GM12878 (cell line): ENCODE measurements around the gene CLIP2. TPM values are rescaled to one million over a fixed set of nuclear protein-coding genes. Genes with fewer than 3 reads are reported as not detected.
A peak's percentile ranks its signal among the peaks of the same experiment; 100 is the strongest.

Experiments
- ATAC-seq: fragments of 200-7000 bp; cut with Tn5 transposase; 3 replicates; pipeline ENCODE4 v1.9.1; 2020; ENCODE audit warnings: mild to moderate bottlenecking, moderate library complexity
- BruUV-seq: library from RNA; stranded (reverse); fragments of 400-500 nt; replicated peaks from 2 replicates; lab custom pipeline; 2021; lab: Mats Ljungman, UMichigan
- CTCF ChIA-PET: fragments of 300-600 bp; sonication (Branson Sonifier 250); formaldehyde crosslinking; extraction: SDS; loops from one replicate; lab custom pipeline; 2021; ENCODE audit warnings: inconsistent platforms; lab: Yijun Ruan, JAX
- POLR2A ChIA-PET: fragments of 350-600 bp; formaldehyde crosslinking; extraction: SDS; loops from one replicate; lab custom pipeline; 2021; ENCODE audit warnings: inconsistent platforms; lab: Charles Lee
- RAD21 ChIA-PET: fragments of 300-600 bp; sonication (Branson Sonifier 250); formaldehyde crosslinking; loops from one replicate; lab custom pipeline; 2023; ENCODE audit warnings: antibody characterized with exemption; ENCODE audit not compliant: unreplicated experiment; lab: Charles Lee
- SMC1A ChIA-PET: fragments of 300-600 bp; sonication (Branson Sonifier 250); formaldehyde crosslinking; loops from one replicate; lab custom pipeline; 2023; ENCODE audit not compliant: unreplicated experiment, uncharacterized antibody; lab: Charles Lee
- DNase-seq: peaks from one replicate; pipeline ENCODE4 v3.0.0-alpha.2; 2011; ENCODE audit warnings: low read depth, low spot score
- FAIRE-seq: peaks from 3 replicates; lab custom pipeline; 2011; peaks lifted over from hg19 to GRCh38; lab: Jason Lieb, UNC
- H2AFZ ChIP-seq: 2 replicates; pipeline ENCODE4 v1.6.0; 2011; ENCODE audit warnings: low read depth, low read length, control low read depth; ENCODE audit not compliant: control insufficient read depth
- H3K27ac ChIP-seq: 2 replicates; pipeline ENCODE4 v1.5.1; 2011; ENCODE audit warnings: control low read depth; ENCODE audit not compliant: control insufficient read depth, insufficient read depth
- H3K27me3 ChIP-seq, 2 experiments: replicated peaks in 1 of 2; 2 replicates each; pipeline versions ENCODE4 v1.6.0 to v1.6.1; 2011; ENCODE audit warnings: low read length in 1 of 2; ENCODE audit not compliant: control insufficient read depth in 2 of 2, insufficient read depth in 2 of 2
- H3K36me3 ChIP-seq, 2 experiments: 2 replicates each; pipeline ENCODE4 v1.5.1; 2011; ENCODE audit warnings: low read length in 1 of 2; ENCODE audit not compliant: control insufficient read depth in 2 of 2, insufficient read depth in 2 of 2
- H3K4me1 ChIP-seq: 2 replicates; pipeline ENCODE4 v1.6.1; 2011; ENCODE audit warnings: mild to moderate bottlenecking, low read length, moderate library complexity, mixed read lengths; ENCODE audit not compliant: control insufficient read depth, insufficient read depth
- H3K4me2 ChIP-seq: 2 replicates; pipeline ENCODE4 v1.6.0; 2011; ENCODE audit warnings: control low read depth; ENCODE audit not compliant: control insufficient read depth, insufficient read depth
- H3K4me3 ChIP-seq: fragments of 200-600 bp; sonication (generic); 2 replicates; pipeline ENCODE4 v1.5.1; 2016
- H3K79me2 ChIP-seq: 2 replicates; pipeline ENCODE4 v1.6.0; 2011; ENCODE audit warnings: low read length; ENCODE audit not compliant: control insufficient read depth, insufficient read depth
- H3K9ac ChIP-seq: 2 replicates; pipeline ENCODE4 v1.8.0; 2011; ENCODE audit warnings: low read length, control low read depth, mixed read lengths; ENCODE audit not compliant: control insufficient read depth, insufficient read depth
- H3K9me3 ChIP-seq: replicated peaks from 3 replicates; pipeline ENCODE4 v1.5.1; 2011; ENCODE audit warnings: mild to moderate bottlenecking, low read length; ENCODE audit not compliant: control insufficient read depth, insufficient read depth
- H4K20me1 ChIP-seq: 2 replicates; pipeline ENCODE4 v1.6.0; 2011; ENCODE audit not compliant: control insufficient read depth, insufficient read depth
- IKZF2 ChIP-seq, 2 experiments: fragments of 450-650 bp; IDR thresholded peaks; 2 replicates each; pipeline ENCODE4 v1.6.1; 2017; ENCODE audit warnings: mild to moderate bottlenecking in 2 of 2, moderate library complexity in 2 of 2
- NFYA ChIP-seq: IDR thresholded peaks from 2 replicates; pipeline ENCODE4 v1.6.1; 2011; ENCODE audit warnings: low read depth, mild to moderate bottlenecking, low read length, improper control_type of control experiment, borderline replicate concordance
- PAX5 ChIP-seq: IDR thresholded peaks from 2 replicates; pipeline ENCODE4 v1.6.1; 2011; ENCODE audit warnings: low read depth, low read length, borderline replicate concordance
- POLR2A ChIP-seq: IDR thresholded peaks from 2 replicates; pipeline ENCODE4 v1.6.1; 2011; ENCODE audit warnings: low read depth, mild to moderate bottlenecking, low read length
- RB1 ChIP-seq: fragments of 450-650 bp; formaldehyde crosslinking; IDR thresholded peaks from 2 replicates; pipeline ENCODE4 v1.6.1; 2017; ENCODE audit warnings: mild to moderate bottlenecking, borderline replicate concordance
- SRF ChIP-seq, 2 experiments: IDR thresholded peaks; 2 replicates each; pipeline ENCODE4 v1.6.1; 2011; ENCODE audit warnings: low read depth in 2 of 2, low read length in 2 of 2, mild to moderate bottlenecking in 1 of 2, moderate library complexity in 1 of 2
- STAT1 ChIP-seq: fragments of 450-650 bp; conservative IDR thresholded peaks from 2 replicates; pipeline ENCODE4 v1.6.1; 2014; ENCODE audit warnings: antibody characterized with exemption, mild to moderate bottlenecking
- TCF3 ChIP-seq: IDR thresholded peaks from 2 replicates; pipeline ENCODE4 v1.6.1; 2012; ENCODE audit warnings: low read depth, mild to moderate bottlenecking, low read length, borderline replicate concordance; ENCODE audit not compliant: insufficient read depth
- WRNIP1 ChIP-seq: IDR thresholded peaks from 2 replicates; pipeline ENCODE4 v1.6.1; 2011; ENCODE audit warnings: low read depth, low read length, improper control_type of control experiment, borderline replicate concordance
- ZZZ3 ChIP-seq: IDR thresholded peaks from 2 replicates; pipeline ENCODE4 v1.6.1; 2011; ENCODE audit warnings: low read depth; ENCODE audit not compliant: control insufficient read depth, insufficient read length
- WGBS: methylation state at CpG from one replicate; pipeline ENCODE4 v1.1.6; 2016; ENCODE audit warnings: low lambda C conversion rate; ENCODE audit not compliant: insufficient replicate concordance, insufficient coverage; ENCODE audit errors: missing lambda C conversion rate; 5-methylcytosine and 5-hydroxymethylcytosine counted together
- in situ Hi-C: fragments of 300-500 bp; cut with MboI; formaldehyde crosslinking; loops from 9 replicates; pipeline ENCODE4 v1.14.3; 2018; ENCODE audit warnings: mixed read lengths
- intact Hi-C: fragments of 100-400 bp; cut with micrococcal nuclease; formaldehyde crosslinking; loops from one replicate; pipeline ENCODE4 v1.14.2; 2022; ENCODE audit not compliant: unreplicated experiment
- polyA plus RNA-seq, 11 experiments: library from polyadenylated mRNA; depleted of rRNA in 4 of 11; unstranded in 6 of 11; stranded (reverse) in 5 of 11; fragments of >200 nt; fragmentation: Nextera tagmentation in 4 of 11; fragmentation: Illumina TruSeq in 1 of 11; extraction: Ambion mirVana in 4 of 11; extraction: Trizol in 1 of 11; gene quantifications; 1 replicate in 1 of 11; 2 replicates in 10 of 11; pipeline versions ENCODE4 v1.2.1 to v1.2.3, GENCODE V29; 2011 to 2016; ENCODE audit warnings: inconsistent platforms in 2 of 11, missing spikeins in 2 of 11, low read depth in 1 of 11
- total RNA-seq, 4 experiments: library from RNA; depleted of rRNA in 3 of 4; stranded (reverse); fragments of >200 nt in 3 of 4; fragmentation: Illumina TruSeq in 1 of 4; extraction: Trizol in 1 of 4; gene quantifications; 2 replicates each; pipeline versions ENCODE4 v1.2.1 to v1.2.3, GENCODE V29; 2013 to 2021
- TF ChIP-seq, protein P1 (sequence below): fragments of 450-650 bp; IDR thresholded peaks from 2 replicates; pipeline ENCODE4 v1.6.1; 2014; ENCODE audit warnings: mild to moderate bottlenecking
- TF ChIP-seq, protein P2 (sequence below), 3 experiments: IDR thresholded peaks in 2 of 3; conservative IDR thresholded peaks in 1 of 3; 2 replicates each; pipeline ENCODE4 v1.5.1; 2011; ENCODE audit warnings: low read depth in 3 of 3, low read length in 3 of 3, mild to moderate bottlenecking in 3 of 3, control low read depth in 2 of 3, moderate library complexity in 2 of 3, inconsistent platforms in 1 of 3, mixed read lengths in 1 of 3; ENCODE audit not compliant: control insufficient read depth in 2 of 3, insufficient read depth in 1 of 3; ENCODE audit errors: extremely low read depth in 1 of 3
- TF ChIP-seq, protein P3 (sequence below): fragments of 450-650 bp; IDR thresholded peaks from 2 replicates; pipeline ENCODE4 v1.6.1; 2016; ENCODE audit warnings: mild to moderate bottlenecking

The CLIP2 gene
- total and polyA plus RNA-seq, 10 of the 15 experiments (the other 5 are each of a cell fraction or from before 2014, with no cell fraction given), result 0.26 to 56.3 (median 21.0) TPM

DNA sequence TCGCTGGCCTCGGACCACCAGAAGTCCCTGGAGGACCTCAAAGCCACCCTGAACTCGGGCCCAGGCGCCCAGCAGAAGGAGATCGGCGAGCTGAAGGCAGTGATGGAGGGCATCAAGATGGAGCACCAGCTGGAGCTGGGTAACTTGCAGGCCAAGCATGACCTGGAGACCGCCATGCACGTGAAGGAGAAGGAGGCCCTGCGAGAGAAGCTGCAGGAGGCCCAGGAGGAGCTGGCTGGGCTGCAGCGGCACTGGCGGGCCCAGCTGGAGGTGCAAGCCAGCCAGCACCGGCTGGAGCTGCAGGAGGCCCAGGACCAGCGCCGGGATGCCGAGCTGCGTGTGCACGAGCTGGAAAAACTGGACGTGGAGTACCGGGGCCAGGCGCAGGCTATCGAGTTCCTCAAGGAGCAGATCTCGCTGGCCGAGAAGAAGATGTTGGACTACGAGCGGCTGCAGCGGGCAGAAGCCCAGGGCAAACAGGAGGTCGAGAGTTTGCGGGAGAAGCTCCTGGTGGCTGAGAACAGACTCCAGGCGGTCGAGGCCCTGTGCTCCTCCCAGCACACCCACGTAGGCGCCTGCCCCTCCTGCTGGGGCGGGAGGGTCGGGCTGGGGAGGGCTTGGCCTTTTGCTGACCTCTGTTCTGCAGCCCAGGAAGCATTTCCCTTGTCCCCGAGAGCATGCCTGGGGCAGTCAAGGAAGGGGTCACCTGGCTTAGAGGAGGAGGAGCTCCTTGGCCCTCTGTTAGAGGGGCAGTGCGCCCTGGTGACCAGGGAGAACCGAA, 87.2 kb downstream of the CLIP2 start:
- Histone ChIP-seq H3K9me3 (no peaks in the 10 kb centered on the region), H3K27me3 (no peaks in the 10 kb centered on the region), H3K4me3 (no peak overlapping the region), H3K27ac (no peak overlapping the region), H3K4me1 (no peaks in the 10 kb centered on the region), H3K9ac (no peak overlapping the region), H4K20me1 (no peaks in the 10 kb centered on the region; the same call in 1 of the 2 replicates), H3K79me2 (no peaks in the 10 kb centered on the region), H3K36me3 (peaks cover 6 to 21% of the 10 kb centered on the region in 2 experiments; a peak in 3 of 4 replicates), H3K4me2 (no peak overlapping the region), H2AFZ (no peak overlapping the region)
- FAIRE-seq, result no peak
- ATAC-seq, result no peak
- in situ Hi-C loops (no loop called here), intact Hi-C loops (no loop called here)
- ChIA-PET SMC1A (interaction anchor here (1.2 kb wide), 1 partner anchor 170 kb away, joined by 3 read pairs; no protein-coding TSS in a partner anchor), CTCF (interaction anchor here (0.6 to 1.0 kb wide), 2 partner anchors 24 to 73 kb away, joined by 3 read pairs; no protein-coding TSS in a partner anchor), RAD21 (interaction anchor here (1.4 kb wide), 1 partner anchor 25 kb away, joined by 4 read pairs; no protein-coding TSS in a partner anchor), POLR2A (no interaction called here)
- WGBS, result 93% methylated on average over 37 of the region's 37 CpGs
- TF ChIP-seq, protein P1, sequence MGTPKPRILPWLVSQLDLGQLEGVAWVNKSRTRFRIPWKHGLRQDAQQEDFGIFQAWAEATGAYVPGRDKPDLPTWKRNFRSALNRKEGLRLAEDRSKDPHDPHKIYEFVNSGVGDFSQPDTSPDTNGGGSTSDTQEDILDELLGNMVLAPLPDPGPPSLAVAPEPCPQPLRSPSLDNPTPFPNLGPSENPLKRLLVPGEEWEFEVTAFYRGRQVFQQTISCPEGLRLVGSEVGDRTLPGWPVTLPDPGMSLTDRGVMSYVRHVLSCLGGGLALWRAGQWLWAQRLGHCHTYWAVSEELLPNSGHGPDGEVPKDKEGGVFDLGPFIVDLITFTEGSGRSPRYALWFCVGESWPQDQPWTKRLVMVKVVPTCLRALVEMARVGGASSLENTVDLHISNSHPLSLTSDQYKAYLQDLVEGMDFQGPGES, result no peak
- TF ChIP-seq, protein P2, sequence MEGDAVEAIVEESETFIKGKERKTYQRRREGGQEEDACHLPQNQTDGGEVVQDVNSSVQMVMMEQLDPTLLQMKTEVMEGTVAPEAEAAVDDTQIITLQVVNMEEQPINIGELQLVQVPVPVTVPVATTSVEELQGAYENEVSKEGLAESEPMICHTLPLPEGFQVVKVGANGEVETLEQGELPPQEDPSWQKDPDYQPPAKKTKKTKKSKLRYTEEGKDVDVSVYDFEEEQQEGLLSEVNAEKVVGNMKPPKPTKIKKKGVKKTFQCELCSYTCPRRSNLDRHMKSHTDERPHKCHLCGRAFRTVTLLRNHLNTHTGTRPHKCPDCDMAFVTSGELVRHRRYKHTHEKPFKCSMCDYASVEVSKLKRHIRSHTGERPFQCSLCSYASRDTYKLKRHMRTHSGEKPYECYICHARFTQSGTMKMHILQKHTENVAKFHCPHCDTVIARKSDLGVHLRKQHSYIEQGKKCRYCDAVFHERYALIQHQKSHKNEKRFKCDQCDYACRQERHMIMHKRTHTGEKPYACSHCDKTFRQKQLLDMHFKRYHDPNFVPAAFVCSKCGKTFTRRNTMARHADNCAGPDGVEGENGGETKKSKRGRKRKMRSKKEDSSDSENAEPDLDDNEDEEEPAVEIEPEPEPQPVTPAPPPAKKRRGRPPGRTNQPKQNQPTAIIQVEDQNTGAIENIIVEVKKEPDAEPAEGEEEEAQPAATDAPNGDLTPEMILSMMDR (IDR thresholded peaks at IDR 0.05 in 2 of 3, conservative IDR thresholded peaks at IDR 0.05 in 1 of 3; ENCODE audit: control insufficient read depth in 2 of 3, extremely low read depth in 1 of 3, insufficient read depth in 1 of 3, low read depth in 3 of 3, low read length in 3 of 3), result no peak
- TF ChIP-seq, protein P3, sequence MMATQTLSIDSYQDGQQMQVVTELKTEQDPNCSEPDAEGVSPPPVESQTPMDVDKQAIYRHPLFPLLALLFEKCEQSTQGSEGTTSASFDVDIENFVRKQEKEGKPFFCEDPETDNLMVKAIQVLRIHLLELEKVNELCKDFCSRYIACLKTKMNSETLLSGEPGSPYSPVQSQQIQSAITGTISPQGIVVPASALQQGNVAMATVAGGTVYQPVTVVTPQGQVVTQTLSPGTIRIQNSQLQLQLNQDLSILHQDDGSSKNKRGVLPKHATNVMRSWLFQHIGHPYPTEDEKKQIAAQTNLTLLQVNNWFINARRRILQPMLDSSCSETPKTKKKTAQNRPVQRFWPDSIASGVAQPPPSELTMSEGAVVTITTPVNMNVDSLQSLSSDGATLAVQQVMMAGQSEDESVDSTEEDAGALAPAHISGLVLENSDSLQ, result no peak
- TF ChIP-seq NFYA (no peak), IKZF2 (IDR thresholded peaks at IDR 0.05) (no peak), SRF (IDR thresholded peaks at IDR 0.05; ENCODE audit: low read depth in 2 of 2, low read length in 2 of 2) (no peak), RB1 (no peak), ZZZ3 (no peak), TCF3 (no peak), POLR2A (no peak), PAX5 (no peak), WRNIP1 (no peak), STAT1 (no peak)
- BruUV-seq, result TSS peak; percentile 65
- no peak for DNase-seq
